ENCODE results near the gene ARSA.
A peak's percentile ranks its signal among the peaks of the same experiment; 100 is the strongest.
"Not testable (repeated sequence)": the region's sequence is repeated elsewhere in the genome, so short reads cannot be mapped to it uniquely, and the experiment has no call there.

Gene ARSA

DNA sequence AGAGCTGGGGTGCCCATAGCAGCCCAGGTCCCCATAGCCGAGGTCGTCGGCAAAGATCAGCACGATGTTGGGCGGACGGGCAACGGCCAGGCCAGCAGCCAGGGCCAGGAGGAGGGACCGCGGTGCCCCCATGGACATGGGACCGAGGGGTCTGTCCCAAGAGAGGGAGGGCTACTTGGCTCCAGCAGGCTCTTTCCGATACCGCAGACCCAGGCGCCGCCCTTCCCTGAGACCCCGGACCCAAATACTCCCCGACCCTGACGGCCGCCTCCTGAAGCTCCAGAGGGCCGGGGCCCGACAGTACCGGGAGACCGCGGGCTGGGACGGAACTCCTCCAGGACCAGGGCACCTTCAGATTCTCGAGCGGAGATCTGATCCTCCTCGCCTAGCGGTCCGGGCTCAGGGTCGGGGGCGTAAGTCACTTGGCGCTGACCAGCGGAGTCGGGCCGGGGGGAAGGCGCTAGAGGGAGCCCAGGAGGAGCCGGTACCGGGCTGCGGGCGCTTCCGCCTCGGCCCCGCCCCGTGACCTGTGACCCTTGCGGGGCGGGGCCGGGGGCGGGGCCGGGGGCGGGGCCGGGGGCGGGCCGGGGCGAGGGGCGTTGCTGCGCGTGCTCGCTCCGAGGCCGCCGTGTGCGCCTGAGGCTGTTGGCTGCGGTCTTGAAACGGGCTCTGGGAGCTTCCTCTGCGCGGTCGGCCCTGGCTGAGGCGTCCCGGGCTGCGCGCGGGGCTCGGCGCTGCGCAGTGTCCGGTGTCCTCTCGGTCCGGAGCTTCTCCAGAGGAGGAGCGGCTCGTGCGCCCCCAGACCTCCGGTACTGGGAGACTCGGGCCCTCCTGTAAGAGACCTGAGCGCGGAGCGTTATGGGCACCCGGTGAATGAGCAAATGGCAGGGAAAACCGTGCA, at the start of gene ARSA:
Gene ARSA, minus strand, starts transcription at position 511 of the 901 bp plus-strand sequence. Its CDS starts 373 bp downstream, at position 138.
- peak; percentile 90 for DNase-seq

DNA sequence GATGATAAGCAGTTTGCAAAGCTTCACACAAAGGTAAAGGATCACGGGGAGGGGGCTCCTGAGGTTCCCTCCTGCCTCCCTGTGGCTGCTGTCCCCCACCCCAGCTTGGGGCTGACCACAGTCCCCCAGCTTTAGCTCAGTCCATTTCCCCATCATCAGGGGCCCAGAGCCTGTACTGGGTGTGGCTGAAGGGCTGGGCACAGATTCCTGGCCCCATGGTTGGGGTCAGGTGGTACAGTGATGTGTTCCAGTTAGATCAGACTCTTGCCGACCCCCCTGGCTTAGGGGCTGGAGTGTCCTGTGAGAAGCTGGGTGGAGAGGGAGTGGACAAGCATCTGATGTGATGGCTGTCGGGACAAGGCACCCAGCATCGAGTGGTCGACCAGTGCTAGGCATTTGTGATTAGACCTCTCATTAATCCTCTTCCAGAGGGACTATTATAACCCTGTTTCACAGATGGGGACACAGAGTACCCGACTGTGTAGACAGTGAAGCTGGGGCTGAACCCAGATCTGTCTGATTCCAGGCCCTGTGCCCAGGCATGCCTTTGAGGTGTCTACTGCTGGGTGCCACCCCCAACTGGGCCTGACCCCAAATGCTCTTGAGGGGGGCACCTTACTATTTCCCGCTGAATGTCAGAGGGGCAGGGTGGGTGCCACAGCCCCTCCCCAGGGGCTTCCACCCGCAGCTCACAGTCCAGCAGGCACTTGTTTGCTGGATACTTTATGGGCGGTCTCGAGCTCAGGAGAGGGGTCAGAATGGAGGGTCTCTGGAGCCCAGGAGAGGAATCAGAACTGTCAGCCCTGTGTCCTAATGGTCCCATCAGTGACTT, 48.9 kb upstream of the ARSA start:
- DNase-seq, result no peak

DNA sequence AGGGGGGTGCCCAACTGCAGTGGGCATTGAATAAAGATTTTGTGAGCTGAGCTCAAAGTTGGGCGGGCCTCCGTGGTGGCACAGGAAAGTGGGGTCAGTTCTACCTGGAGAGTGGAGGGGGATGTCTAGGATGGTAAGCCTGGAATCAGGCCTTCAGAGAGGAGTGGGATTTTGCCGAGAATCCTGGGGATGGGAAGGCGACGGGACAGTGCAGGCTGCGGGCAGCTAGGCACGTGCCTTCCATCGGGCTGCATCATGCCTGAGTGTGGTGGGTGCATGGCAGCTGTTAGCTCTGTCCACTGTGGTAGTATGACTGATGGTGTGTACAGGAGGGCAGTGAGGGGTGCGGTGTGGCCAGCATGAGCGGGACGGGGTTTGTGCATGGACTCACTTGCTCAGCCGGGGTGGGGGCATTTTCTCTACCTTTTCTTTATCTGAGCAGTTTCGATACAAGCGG, 48.3 kb upstream of the ARSA start:
- no peak for DNase-seq

DNA sequence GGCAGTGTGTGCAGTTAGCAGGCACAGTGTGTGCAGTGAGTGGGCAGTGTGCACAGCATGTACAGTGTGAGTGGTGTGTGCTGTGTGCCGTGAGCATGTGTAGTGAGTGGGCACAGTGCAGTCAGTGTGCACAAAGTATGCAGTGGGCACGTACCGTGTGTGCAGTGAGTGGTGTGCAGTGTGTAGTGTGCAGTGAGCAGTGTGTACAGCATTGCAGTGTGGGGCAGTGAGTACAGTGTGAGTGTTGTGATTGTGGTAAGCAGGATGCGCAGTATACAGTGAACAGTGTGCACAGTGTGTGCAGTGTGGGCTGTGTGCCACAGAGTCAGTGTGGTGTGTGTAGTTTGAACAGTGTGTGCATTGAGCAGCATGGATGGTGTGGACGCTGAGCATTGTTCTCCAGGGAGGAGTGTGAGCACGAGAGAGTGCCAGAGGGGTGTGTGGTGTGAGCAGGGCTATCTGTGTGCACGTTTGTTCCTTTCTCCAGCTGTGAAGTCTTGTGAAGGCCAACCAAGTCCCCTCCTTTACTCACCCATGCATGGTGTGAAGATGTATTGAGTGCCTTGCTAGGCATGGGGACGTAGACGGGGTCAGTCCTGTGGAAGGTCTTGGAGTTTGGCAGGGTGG, 47.7 kb upstream of the ARSA start:
- no peak for DNase-seq

DNA sequence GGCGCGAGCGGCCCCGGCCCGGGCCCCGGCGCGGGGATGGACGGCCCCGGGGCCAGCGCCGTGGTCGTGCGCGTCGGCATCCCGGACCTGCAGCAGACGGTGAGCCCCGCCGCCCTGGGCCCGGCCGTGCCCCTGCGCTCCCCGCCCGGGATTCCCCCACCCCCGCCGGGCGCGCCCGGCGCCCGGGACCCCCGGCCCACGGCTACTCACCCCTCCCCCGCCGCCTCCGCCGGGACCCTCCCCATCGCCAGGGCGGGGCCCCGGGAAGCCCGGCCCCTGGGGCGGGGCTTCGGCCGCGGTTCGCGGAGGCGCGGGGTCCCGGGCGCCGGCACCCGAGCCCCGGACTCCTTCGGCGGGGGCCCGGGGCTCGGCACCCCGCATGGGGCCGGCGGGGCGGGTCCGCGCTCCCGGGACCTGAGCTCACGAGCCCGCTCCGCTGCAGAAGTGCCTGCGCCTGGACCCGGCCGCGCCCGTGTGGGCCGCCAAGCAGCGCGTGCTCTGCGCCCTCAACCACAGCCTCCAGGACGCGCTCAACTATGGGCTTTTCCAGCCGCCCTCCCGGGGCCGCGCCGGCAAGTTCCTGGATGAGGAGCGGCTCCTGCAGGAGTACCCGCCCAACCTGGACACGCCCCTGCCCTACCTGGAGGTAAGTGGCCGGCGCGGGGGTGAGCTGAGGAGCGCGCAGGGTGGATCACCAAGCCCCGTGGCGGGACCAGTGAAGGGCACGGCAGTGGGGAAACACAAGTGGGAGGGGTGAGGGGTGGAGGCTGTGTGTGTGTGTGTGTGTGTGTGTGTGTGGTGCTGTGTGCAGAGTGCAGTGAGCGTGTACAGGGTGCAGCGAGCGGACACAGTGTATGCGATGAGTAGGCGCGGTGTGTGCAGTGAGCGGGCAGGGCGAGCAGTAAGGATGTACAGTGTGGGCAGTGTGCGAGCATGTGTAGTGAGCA, 46.9 kb upstream of the ARSA start:
- peak; percentile 81 for DNase-seq

DNA sequence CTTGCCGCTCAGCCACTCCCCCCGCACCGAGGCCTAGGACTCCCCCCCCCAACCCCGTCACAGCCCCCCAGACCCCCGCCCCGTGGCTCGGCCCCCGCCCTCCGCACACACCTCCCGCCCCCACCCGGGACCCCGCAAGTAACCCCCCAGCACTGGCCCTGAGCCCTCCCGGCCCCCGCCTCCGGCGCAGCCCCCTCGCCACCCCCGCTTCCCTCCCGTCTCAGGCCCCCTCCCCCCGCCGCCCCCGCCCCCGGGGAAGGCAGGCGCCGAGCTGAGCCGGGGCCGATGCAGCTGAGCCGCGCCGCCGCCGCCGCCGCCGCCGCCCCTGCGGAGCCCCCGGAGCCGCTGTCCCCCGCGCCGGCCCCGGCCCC, 46.2 kb upstream of the ARSA start:
- no peak for DNase-seq

DNA sequence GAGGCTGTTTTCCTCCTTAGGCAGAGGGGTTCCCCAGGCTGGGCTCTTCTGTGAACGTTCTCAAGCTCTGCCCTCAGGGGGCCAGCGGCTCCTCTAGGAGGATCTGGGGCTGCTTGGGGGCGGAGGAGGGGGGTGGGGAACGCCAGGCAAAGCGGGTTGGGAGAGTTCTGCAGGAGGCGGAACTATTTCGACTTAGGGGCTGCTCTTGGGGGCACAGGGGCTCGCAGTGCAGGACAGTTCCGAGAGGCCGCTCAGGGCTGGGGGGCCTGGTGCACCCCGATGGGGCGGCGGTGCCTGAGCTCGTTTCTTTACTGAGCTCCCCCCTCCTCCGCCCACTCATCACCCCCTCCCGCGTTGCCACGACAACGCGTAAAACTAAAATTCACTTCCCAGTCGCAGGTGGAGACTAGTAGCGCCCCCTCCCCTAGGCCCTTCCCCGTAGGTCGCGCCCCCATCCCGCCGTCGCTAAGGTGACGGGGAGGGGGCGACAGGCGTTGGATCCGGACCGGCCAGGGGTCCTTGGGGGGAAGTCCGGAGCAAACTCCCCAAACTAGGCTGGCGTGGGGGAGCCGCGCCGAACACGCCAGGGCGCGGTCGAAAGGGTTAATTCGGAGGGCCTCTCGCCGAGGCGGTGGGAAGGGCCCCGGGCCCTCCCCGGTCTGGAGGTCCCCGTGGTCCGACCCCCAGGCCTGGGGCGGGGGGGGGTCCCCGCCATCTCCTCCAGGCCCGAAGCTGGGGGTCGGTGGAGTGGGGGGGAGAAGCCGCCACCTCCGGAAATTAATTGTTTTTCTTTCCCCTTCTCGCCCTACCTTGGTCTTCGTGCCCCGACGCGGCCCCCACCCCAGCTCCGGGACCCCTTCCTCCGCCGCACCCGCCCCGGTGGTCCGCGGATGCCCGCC, 45.5 kb upstream of the ARSA start:
- DNase-seq, result no peak

DNA sequence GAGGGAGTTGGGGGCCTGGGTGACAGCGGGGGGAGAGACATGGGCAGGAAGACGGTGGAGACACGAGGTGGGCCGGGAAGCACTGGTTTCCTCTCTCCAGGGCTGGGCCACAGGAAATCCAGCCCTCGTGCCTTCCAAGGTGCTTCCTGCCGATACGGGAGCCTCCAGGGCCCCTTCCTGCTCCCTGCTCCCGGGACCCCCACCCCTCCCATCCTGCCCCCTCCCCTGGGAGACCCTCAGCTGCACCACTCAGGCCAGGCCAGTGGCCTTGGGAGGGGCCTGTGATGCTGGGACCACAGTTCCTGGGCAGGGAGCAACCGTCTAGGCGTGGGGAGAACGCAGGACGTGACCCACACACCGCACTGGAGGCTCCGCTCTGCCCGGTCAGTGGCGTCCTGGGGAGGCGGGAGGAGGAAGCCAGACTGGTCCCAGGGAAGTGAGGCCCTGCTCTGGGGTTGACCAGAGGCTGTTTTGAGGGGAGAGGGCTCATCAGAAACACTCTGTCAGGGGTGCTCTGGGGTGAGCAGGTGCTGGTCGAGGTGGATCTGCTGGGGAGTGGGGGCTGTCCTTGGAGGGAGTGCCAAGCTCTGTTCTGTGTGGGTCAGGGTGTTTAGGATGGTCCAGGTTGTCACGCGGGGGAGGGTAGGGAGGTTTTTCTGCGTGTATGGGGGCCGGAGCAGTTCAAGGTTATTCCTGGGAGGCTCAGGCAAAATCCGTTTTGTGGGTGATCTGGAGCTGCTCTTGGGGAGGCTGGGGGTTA, 44.7 kb upstream of the ARSA start, which contains the start of gene SHANK3:
Gene SHANK3, plus strand, starts transcription at position 353 of the 760 bp plus-strand sequence.
- DNase-seq, result no peak

DNA sequence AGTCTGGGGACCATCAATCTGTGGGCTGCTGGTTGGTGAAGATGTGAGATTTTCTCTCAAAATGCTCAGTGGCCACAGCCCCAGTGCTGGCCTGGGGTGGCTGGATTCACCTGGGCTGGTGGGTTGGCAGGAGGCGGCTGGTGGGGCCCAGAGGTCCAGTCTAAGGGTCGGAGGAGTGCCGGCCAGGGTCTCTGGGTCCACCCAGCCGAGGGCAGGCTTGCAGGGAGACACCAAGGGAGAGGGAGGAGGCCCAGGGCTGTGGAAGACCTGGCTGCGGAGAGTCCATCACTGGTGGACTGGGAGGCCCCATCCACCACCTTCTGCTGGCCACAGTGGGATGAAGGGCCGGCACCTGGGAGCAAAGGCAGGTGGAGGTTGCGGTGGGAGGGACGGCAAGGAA, 44.1 kb upstream of the ARSA start:
- DNase-seq, result no peak

DNA sequence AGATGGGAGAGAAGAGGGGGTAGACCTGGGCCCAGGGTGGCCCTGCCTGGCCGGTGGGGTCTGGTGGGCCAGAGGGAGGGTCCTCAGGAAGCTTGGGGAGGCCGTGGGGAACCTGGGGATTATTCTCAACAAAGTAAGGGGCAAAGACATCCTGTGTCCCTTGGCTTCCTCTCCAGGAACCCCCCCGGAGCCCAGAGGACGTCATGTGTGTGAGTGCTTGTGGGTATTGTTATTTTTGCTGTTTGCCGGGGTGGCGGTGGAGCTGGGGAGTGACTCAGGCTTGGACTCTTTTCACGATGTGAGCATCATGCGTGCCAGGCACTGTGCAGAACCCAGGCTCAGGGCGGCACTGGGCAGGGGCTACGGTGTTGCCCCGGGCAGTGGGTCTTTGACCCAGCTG, 43.7 kb upstream of the ARSA start:
- DNase-seq, result no peak

DNA sequence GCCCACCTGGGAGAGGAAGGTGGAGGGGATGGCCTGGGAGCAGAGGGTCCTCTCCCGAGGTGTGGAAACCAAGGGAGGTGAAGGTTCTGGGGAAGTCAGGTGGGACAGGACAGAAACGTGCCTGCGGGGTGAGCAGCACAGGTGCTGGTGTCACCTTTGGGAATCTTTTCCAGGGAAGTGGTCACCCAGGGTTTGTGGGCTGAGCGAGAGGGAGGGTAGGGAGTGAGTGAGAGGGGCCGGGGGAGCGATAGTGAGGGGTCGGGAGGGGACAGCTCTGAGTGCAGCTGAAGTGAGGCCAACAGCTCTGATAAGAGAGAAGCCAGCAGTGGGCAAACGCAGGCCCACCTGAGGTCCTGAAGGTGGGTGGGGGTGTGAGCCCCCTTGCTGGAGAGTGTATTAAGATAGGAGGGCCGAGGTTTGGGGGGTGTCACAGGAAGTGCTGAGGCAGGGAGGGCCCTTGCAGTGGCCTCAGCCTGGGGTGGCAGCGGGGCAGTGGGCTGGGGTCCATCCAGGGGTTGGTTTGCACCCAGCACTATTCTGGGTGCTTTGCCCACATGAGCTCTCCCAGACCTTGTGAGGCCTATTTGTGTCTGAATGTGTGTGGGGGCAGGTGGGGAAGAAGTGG, 43.1 kb upstream of the ARSA start:
- no peak for DNase-seq

DNA sequence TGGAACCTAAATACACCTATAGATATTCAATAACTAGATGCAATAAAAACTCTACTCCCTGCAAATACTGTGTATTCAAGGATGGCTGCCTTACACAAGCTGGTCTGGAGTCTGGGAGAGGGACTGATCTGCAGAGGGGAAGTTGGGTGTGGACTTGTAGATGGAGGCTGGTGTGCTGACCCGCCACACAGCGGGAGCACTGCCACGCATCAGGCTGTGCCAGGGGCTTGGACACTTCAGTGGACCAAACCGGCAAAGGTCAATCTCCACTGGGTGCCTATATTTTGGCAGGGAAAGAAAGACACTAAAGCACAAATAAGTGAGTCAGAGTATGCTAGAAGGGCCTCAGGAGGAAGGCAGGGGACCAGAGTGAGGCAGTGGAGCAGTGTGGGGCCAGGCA, 42.6 kb upstream of the ARSA start:
- DNase-seq, result no peak

DNA sequence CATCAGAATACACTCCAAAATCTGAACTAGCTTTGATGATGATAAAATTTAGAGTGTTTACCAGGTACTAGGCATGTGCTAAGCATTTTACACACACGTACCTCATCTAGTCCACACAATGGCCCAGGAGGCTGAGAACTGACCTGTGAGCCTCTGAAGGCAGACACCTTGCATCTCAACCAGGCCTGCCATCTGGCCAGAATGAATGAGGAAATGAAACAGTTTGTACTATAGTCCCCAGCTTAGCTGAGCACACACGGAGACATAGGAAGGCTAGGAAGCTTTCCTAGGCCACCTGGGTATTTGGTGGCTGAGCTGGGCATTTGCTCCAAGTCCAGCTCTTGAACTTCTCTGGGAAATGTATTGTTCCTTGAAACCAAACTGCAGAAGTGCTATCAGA, 37.8 kb upstream of the ARSA start:
- no peak for DNase-seq

DNA sequence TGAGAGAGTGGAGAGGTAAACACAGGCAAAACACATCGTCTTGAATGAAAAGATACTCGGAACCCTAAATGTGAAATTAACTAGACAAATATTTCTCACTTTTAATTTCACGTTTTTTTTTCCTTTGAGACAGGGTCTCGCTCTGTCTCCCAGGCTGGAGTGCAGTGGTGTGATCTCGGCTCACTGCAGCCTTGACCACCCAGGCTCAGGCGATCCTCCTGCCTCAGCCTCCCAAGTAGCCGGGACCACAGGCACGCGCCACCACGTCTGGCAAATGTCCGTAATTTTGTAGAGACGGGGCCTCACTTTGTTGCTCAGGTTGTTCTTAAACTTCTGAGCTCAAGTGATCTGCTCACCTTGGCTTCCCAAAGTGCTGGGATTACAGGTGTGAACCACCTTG, 37.3 kb upstream of the ARSA start:
- DNase-seq, result no peak

DNA sequence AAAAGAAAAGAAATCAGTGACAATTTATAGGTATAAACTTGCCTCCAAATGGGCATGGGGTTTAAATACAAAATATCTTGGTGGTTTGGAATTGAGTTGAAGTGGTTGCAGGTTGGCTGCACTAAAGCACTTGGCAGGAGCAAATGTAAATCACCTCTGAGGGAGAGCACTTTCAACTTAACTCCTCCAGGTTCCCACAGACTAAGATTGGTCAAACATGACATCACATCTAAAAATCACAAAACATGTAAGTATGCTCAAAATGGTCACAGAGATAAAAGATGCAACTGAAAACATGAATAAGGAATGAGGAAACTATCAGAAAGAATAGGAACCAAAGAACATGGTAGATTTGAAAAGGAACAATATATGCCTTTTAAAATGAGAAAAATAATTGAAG, 32.4 kb upstream of the ARSA start:
- no peak for DNase-seq

DNA sequence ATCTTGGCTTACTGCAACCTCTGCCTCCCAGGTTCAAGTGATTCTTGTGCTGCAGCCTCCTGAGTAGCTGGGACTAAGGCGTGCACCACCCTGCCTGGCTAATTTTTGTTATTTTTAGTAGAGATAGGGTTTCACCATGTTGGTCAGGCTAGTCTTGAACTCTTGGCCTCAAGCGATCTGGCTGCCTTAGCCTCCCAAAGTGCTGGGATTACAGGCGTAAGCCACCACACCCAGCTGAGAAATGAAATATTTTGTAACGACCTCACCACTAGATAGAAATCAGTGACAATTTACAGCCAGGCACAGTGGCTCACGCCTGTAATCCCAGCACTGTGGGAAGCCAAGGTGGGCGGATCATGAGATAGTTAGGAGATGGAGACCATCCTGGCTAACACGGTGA, 31.8 kb upstream of the ARSA start:
- DNase-seq, result not testable (repeated sequence)

DNA sequence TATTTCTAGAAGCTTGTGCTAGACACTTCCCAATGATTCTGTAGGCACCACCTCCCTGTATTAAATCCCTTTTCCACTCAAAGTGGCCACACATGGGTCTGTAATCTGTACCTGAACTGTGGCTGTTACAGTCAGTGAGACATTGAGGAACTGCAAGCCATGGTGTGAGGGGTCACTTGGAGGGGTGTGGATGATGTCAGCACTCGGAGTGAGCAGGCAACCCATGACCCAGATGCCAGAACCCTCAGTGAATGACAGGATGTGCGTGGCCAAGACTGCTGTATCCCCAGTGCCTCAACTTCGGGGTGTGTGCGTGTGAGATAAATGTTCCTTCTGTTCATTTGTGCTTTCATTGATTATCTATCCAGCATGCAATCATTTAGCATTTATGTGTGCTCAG, 30.0 kb upstream of the ARSA start:
- DNase-seq, result no peak

DNA sequence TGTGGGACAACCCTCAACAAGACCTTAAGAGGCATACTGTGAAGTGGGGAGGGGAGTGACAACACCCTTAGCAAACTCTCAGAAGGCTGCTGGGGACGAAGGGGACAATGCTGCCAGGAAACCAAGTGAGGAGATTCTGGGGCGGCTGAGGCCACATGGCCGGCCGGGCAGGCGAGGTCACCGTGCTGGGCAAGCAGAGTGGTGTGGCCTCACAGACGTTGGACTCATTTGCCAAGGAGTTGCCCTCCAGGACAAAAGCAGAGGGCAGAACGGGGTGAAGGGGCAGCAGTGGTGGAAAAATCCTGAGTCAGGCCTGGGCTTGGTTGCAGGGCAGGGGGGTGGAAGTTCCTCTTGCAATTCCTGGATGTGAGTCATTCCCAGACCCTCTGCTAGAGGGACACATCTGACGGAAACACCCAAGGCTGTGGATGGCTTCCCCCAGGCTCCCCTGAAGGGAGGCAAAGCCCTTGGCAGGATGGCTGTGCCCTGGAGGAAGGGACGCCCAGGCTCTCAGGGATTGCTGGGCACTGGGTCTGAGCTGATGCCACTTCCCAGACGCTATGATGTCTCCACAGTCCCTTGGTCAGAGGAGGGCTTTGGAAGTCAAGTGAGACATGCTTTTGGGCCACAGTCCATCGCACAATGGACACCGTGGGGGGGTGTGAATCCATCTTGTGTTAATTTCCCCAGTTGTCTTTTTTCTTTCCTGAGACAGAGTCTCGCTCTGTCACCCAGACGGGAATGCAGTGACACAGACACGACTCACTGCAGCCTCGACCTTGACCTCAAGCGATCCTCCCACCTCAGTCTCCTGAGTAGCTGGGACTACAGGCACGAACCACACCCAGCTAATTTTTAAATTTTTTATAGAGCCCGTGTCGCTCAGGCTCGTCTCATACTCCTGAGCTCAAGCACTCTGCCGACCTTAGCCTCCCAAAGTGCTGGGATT, 28.4 kb upstream of the ARSA start:
- DNase-seq, result no peak

DNA sequence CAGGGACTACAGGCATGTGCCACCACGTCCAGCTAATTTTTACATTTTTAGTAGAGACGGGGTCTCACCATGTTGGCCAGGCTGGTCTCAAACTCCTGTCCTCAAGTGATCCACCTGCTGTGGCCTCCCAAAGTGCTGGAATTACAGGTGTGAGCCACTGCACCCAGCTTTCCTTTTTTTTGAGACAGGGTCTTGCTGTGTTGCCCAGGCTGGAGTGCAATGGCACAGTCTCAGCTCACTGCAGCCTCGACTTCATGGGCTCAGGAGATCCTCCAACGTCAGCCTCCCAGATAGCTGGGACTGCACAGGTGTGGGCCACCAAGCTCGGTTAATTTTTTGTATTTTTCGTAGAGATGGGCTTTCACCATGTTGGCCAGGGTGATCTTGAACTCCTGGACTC, 26.7 kb upstream of the ARSA start:
- not testable (repeated sequence) for DNase-seq
